ENCODE measurements around the gene CDC5L. TPM values are rescaled to one million over a fixed set of nuclear protein-coding genes. Genes with fewer than 3 reads are reported as not detected.

Gene CDC5L

DNA sequence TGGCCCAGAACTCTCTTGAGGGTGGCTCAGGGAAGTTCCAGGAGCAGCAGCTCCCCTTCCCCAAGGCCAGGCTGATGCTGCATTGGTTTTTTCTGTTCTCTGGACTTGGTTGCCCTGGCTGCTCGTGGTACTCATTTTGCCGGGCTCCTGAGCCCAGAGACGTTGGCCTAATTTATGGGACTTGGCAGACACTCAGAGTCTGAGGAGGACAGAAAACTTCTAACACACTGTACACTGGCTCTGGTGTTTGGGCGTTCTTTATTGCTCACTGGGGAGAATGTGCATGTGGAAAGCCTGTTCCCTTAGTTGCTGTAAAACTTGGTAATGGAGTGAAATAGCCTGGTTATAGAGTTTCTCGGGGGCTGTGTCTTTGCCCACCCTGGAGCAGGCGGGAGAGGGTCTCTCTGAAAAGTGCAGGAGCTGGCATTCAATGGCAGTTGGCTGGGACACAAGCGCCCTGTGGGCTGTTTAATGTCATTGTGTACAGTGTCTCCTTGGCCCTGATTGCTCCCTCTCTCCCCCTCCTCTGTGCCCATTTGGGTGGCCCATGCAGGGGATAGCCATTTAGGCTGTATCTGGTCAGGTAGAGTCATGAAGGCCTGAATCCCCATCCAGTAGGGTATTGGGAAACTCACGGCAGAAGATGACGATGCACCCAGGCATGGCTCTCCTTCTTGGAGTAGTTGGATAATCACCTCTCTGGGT is 109.3 kb downstream of the CDC5L start:
- H3K36me3 ChIP-seq (ENCODE audit: insufficient read depth, low read length) = no peaks in the 10 kb centered on the region
- no peak overlapping the region for H3K9ac ChIP-seq (ENCODE audit: low read depth, low read length)
- H3K9me3 ChIP-seq (replicated peaks; ENCODE audit: low read length) = no peaks in the 10 kb centered on the region
- H3K27me3 ChIP-seq (ENCODE audit: control insufficient read depth, insufficient read depth, low read length) = peaks cover 3% of the 10 kb centered on the region
- H3K4me3 ChIP-seq (ENCODE audit: low read length) = no peak overlapping the region
- peaks cover 24% of the 10 kb centered on the region for H3K4me1 ChIP-seq (ENCODE audit: control insufficient read depth, insufficient read depth, low read length)
- H3K4me2 ChIP-seq (ENCODE audit: low read length) = no peak overlapping the region

DNA sequence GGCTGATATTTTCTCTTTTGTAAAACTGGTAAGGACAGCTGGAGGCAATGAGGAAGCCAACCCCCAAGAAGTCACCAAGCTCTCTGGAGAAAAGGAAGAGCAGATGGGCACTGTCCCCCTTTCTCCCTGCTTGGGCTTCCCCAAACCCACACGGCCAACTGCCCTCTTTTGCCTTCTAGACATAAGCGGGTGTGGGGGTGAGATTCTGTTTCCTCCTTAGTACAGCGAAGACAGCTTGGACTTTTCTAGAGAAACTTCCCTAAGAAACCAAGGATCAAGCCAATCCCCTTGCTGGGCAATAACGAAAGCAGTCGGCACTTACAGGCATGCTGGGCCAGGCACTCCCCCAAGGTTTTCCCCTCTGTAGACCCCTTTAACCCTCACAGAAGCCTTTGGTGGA is 110.3 kb downstream of the CDC5L start:
- H3K4me1 ChIP-seq (ENCODE audit: control insufficient read depth, insufficient read depth, low read length) = peaks cover 24% of the 10 kb centered on the region
- peaks cover 3% of the 10 kb centered on the region for H3K27me3 ChIP-seq (ENCODE audit: control insufficient read depth, insufficient read depth, low read length)

GRCh38 chr6:44498436-44498835 is 110.9 kb downstream of the CDC5L start:
- no peak overlapping the region for H3K4me2 ChIP-seq (ENCODE audit: low read length)
- H3K9ac ChIP-seq (ENCODE audit: low read depth, low read length) = no peak overlapping the region
- H3K36me3 ChIP-seq (ENCODE audit: insufficient read depth, low read length) = no peaks in the 10 kb centered on the region
- peaks cover 6% of the 10 kb centered on the region for H3K27me3 ChIP-seq (ENCODE audit: control insufficient read depth, insufficient read depth, low read length)
- H3K4me1 ChIP-seq (ENCODE audit: control insufficient read depth, insufficient read depth, low read length) = peaks cover 18% of the 10 kb centered on the region
- H3K4me3 ChIP-seq (ENCODE audit: low read length) = no peak overlapping the region
- no peaks in the 10 kb centered on the region for H3K9me3 ChIP-seq (replicated peaks; ENCODE audit: low read length)

More for the DNA sequence above, 110.3 kb downstream of the CDC5L start:
- Histone ChIP-seq H3K4me3 (ENCODE audit: low read length) (no peak overlapping the region), H3K4me2 (ENCODE audit: low read length) (no peak overlapping the region), H3K9me3 (replicated peaks; ENCODE audit: low read length) (no peaks in the 10 kb centered on the region), H3K9ac (ENCODE audit: low read depth, low read length) (no peak overlapping the region), H3K36me3 (ENCODE audit: insufficient read depth, low read length) (no peaks in the 10 kb centered on the region)

GRCh38 chr6:44499609-44500008 is 112.1 kb downstream of the CDC5L start:
- peaks cover 8% of the 10 kb centered on the region for H3K27me3 ChIP-seq (ENCODE audit: control insufficient read depth, insufficient read depth, low read length)
- peaks cover 7% of the 10 kb centered on the region for H3K4me1 ChIP-seq (ENCODE audit: control insufficient read depth, insufficient read depth, low read length)
- no peaks in the 10 kb centered on the region for H3K36me3 ChIP-seq (ENCODE audit: insufficient read depth, low read length)
- H3K4me3 ChIP-seq (ENCODE audit: low read length) = no peak overlapping the region
- H3K9me3 ChIP-seq (replicated peaks; ENCODE audit: low read length) = no peaks in the 10 kb centered on the region
- no peak overlapping the region for H3K4me2 ChIP-seq (ENCODE audit: low read length)
- H3K9ac ChIP-seq (ENCODE audit: low read depth, low read length) = no peak overlapping the region

Small RNA genes within 50 kb of the gene (small RNA-seq; reads per million reads assigned to genes)
- gene MIR4642 = not detected

Data from skeletal muscle satellite cell (primary cell).